ENCODE measurements around the gene ISG20.

The ISG20 gene

DNA sequence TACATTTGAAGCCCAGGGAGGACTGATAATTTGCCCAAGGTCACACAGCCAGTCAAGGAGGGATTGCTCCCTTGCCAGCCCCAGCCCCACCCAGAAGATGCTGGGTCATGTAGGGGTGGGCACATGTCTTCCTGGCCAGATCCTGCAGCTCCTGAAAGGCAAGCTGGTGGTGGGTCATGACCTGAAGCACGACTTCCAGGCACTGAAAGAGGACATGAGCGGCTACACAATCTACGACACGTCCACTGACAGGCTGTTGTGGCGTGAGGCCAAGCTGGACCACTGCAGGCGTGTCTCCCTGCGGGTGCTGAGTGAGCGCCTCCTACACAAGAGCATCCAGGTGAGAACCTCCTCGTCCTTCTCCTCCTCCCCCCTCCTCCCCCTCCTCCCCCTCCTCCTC lies 13.2 kb downstream of the ISG20 start:
- no peak for DNase-seq
- no peak overlapping the region for H3K4me3 ChIP-seq (ENCODE audit: low read depth, low read length)
- H3K27me3 ChIP-seq: no peaks in the 10 kb centered on the region
- H3K4me1 ChIP-seq: peaks cover 3% of the 10 kb centered on the region
- no peaks in the 10 kb centered on the region for H3K9me3 ChIP-seq
- TF ChIP-seq, protein P1, sequence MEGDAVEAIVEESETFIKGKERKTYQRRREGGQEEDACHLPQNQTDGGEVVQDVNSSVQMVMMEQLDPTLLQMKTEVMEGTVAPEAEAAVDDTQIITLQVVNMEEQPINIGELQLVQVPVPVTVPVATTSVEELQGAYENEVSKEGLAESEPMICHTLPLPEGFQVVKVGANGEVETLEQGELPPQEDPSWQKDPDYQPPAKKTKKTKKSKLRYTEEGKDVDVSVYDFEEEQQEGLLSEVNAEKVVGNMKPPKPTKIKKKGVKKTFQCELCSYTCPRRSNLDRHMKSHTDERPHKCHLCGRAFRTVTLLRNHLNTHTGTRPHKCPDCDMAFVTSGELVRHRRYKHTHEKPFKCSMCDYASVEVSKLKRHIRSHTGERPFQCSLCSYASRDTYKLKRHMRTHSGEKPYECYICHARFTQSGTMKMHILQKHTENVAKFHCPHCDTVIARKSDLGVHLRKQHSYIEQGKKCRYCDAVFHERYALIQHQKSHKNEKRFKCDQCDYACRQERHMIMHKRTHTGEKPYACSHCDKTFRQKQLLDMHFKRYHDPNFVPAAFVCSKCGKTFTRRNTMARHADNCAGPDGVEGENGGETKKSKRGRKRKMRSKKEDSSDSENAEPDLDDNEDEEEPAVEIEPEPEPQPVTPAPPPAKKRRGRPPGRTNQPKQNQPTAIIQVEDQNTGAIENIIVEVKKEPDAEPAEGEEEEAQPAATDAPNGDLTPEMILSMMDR (IDR thresholded peaks at IDR 0.05; ENCODE audit: low read depth, low read length): no peak
- H3K36me3 ChIP-seq: no peaks in the 10 kb centered on the region

DNA sequence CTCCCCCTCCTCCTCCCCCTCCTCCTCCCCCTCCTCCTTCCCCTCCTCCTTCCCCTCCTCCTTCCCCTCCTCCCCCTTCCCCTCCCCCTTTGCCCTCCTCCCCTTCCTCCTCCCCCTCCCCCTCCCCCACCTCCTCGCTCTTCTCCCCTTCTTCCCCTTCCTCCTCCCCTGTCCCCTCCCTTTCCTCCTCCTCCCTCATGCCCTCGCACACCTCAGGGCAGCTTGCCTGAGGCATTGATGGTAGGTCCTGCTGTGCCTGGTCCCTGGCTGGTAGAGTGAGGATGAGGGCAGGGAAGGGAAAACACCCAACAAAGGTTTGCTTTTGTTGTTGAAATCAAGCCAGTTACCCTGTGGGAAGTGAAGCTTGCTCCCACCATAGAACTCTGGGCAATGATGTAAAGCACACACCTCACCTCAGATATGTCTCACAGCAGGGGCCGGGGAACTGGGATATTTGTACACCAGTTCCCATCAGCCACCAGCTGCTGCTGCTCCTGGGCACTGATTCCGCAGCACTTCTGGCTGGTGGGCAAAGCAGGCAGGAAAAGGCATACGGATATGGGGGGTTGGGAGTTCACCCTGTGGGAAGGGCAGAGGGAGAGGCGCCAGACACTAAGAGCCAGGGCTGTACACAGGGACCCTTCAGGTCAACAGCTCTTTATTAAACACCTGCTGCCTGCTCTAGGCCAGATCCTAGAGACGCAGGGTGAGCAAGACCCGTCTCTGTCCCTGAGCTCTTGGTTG lies 13.8 kb downstream of the ISG20 start:
- no peak overlapping the region for H3K4me3 ChIP-seq (ENCODE audit: low read depth, low read length)
- H3K36me3 ChIP-seq: no peaks in the 10 kb centered on the region
- no peaks in the 10 kb centered on the region for H3K9me3 ChIP-seq
- no peaks in the 10 kb centered on the region for H3K27me3 ChIP-seq
- DNase-seq: no peak
- TF ChIP-seq, protein P1 (IDR thresholded peaks at IDR 0.05; ENCODE audit: low read depth, low read length): no peak
- peaks cover 3% of the 10 kb centered on the region for H3K4me1 ChIP-seq

DNA sequence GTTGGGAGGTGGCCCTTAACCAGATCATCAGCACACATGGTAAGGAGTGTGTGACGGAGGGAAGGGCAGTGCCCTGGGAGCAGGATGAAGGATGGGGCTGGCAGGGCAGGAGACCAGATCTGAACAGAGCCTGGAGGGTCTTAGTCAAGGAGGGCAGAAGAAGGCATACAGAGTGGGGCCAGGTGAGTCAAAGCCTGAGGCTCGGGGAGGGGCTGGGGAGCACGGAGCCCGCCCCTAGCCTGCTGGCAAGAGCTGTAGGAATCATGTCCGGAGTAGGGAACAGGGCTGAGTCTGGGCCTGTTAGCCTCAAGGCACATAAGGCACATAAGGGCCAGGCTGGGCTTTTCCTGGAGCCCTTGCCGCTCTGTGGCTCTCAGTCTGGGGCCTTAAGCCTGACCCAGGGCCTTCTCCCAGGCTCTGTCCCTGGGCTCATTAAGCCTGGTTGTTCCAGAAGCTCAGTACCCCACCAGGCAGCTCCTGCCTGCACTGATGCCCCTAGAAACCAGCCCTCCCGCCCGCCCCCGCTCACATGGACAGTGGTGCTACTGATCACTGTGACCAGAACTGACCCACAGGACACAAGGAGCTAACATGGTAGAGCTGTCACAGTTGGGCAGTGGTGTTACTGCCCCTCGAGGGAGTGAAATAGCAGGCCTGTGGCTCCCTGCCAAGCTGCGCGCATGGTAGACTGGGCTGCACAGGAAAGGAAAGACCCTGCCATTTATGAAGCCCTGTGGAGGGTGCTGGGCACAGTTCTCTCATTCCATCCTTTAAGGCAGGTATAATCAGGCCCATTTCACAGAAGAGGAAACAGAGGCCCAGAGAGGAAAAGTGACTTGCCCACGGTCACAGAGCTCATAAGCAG lies 14.6 kb downstream of the ISG20 start:
- no peaks in the 10 kb centered on the region for H3K9me3 ChIP-seq
- H3K4me1 ChIP-seq: no peaks in the 10 kb centered on the region
- H3K36me3 ChIP-seq: no peaks in the 10 kb centered on the region
- DNase-seq: peak; percentile 67
- H3K27me3 ChIP-seq: peaks cover 1% of the 10 kb centered on the region; the same call in 1 of the 2 replicates
- TF ChIP-seq, protein P1 (IDR thresholded peaks at IDR 0.05; ENCODE audit: low read depth, low read length): no peak
- no peak overlapping the region for H3K4me3 ChIP-seq (ENCODE audit: low read depth, low read length)

DNA sequence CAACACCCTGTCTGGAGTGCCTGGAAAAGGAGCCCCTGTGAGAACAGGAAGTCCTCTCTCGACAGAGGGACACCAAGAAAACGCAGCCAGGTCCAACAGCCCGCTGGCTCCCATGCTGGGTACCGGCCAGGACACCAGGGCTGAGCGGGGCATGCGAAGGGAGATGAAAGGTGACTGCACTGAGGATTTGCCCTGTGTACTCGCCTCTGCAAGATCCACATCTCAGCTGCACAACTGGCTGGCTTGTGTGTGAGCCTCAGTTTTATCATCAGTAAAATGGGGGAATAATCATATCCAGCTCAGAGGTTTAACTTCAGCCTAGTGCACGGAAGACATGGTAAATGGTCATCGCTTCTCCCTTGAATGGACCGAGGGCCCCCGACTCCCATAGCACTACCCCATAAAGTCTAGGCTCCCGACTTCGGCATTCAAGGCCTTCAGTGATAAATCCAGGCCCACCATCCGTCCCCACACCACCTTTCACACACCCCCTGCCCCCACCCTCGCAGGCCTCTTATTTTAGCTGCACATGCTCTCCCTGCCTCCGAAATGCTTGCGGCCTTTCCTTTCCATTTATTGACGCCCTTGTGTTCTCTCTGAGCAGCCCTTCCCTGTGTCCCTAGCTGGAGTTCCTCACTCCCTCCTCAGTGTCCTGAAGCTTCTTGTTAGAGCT lies 15.8 kb downstream of the ISG20 start:
- TF ChIP-seq, protein P1 (IDR thresholded peaks at IDR 0.05; ENCODE audit: low read depth, low read length): no peak
- DNase-seq: no peak
- peaks cover 6% of the 10 kb centered on the region for H3K27me3 ChIP-seq
- H3K4me3 ChIP-seq (ENCODE audit: low read depth, low read length): no peak overlapping the region
- no peaks in the 10 kb centered on the region for H3K36me3 ChIP-seq
- no peaks in the 10 kb centered on the region for H3K9me3 ChIP-seq
- H3K4me1 ChIP-seq: no peaks in the 10 kb centered on the region

DNA sequence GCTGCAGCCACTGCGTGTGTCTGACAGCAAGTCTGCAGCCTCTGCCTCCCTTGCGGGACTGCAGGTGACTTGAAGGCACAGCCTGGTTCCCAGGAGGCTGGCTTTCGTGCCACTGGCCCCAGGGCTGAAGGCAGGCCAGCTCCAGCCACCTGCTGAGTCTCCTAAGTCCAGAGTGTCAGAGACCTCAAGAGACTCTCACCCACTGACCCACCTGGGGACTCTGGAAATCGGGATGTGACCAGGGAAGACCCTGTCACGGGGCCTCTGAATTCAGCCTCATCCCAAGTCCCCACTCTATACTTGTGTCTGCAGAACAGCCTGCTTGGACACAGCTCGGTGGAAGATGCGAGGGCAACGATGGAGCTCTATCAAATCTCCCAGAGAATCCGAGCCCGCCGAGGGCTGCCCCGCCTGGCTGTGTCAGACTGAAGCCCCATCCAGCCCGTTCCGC lies 16.3 kb downstream of the ISG20 start:
- no peaks in the 10 kb centered on the region for H3K4me1 ChIP-seq
- no peak for DNase-seq
- H3K36me3 ChIP-seq: no peaks in the 10 kb centered on the region
- TF ChIP-seq, protein P1 (IDR thresholded peaks at IDR 0.05; ENCODE audit: low read depth, low read length): no peak
- H3K9me3 ChIP-seq: no peaks in the 10 kb centered on the region
- peaks cover 8% of the 10 kb centered on the region for H3K27me3 ChIP-seq
- H3K4me3 ChIP-seq (ENCODE audit: low read depth, low read length): no peak overlapping the region

All from BE2C (cell line).